ENCODE measurements around the gene APOC4. TPM values are rescaled to one million over a fixed set of nuclear protein-coding genes. Genes with fewer than 3 reads are reported as not detected.
"Not testable (repeated sequence)": the region's sequence is repeated elsewhere in the genome, so short reads cannot be mapped to it uniquely, and the experiment has no call there.

Gene APOC4, protein sequence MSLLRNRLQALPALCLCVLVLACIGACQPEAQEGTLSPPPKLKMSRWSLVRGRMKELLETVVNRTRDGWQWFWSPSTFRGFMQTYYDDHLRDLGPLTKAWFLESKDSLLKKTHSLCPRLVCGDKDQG
- not detected in 2 replicates for total RNA-seq
- polyA plus RNA-seq (2012): not detected

GRCh38 chr19:44942067-44942571, at the start of gene APOC4:
APOC4 (plus strand) TSS chr19:44942237; CDS start chr19:44942278, 41 bp downstream.
- DNase-seq (ENCODE audit: low read depth): no peak

DNA sequence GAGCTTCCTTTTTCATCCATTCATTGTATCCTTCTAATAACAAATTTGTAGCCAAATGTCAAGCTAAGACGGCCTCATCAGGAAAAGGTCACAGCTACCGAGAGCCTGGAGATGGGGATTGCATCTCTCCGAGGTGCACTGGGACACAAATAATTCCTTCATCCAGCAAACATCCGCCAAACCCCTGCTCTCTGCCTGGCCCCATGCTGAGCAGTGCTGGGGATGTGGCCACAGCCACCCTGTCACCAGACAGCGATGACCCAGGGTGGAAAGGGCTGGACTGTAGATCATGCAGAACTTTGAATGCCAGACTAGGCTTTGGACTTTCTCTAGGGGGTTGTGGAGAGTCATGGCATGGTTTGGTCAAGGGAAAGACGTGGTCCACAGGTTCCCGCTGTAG, 49.1 kb upstream of the APOC4 start:
- no peak for DNase-seq (ENCODE audit: low read depth)

DNA sequence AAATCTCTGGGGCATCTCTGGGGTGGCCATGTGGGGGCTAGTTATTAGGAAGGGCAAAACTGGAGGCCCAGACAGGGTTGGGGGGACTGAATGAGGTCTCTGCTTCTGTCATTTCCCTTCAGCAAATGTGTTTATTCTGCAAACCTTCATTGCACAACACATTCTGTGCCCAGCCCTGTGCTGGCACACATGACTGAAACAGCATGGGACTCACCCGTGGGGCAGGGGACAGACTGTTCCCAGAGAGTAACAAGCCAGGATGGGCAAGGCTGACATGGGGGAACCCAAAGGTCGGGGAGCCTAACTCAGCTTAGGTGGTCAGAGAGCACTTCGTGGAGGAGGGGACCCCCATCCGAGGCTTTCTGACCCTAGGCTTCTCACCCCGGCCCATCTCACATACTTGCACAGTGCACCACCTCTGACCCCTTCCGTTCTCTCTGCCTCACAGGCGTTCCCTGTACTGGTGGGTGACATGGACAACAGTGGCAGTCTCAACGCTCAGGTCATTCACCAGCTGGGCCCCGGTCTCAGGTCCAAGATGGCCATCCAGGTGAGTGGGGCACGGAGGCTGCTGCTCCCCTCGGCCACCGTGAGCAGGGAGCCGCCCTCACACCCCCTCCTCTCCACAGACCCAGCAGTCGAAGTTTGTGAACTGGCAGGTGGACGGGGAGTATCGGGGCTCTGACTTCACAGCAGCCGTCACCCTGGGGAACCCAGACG, 48.5 kb upstream of the APOC4 start:
- no peak for DNase-seq (ENCODE audit: low read depth)

GRCh38 chr19:44894052-44894400, 48.0 kb upstream of the APOC4 start:
- no peak for DNase-seq (ENCODE audit: low read depth)

DNA sequence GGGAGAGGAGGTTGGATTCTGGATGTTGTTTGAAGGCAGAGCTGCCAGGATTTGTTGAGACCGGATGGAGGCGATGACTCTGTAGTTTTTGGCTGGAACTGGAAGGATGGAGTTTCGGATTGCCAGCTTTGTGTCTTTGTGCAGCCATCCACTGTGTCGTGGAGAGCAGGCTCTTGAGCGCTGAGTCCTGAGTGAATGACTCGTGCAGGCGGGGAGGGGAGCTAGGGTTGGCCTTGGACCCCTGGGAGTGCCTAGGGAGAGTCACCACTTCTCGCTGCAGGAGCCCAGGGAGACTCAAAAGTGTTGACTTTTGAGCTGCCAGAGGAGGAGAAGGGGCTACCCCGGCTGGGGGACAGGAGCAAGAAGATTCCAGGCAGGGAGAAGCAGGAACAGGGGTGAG, 47.1 kb upstream of the APOC4 start:
- DNase-seq (ENCODE audit: low read depth): no peak

DNA sequence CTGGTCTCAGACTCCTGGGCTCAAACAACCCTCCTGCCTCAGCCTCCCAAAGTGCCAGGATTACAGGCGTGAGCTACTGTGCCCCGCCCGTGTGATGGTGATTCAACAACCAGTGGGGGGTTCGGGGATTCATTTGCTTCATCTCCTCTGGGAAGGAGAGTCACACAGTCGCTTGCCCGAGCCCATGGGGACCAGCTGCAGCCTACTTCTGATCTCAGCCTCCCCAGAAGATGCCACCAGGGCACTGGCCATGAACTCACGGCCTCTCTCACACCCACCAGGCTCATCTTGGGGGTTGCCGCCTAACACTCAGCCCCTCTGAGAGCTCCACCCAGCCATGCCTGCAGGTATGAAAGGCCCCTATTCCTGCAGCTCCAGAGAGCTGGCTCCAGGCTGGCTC, 44.2 kb upstream of the APOC4 start:
- no peak for DNase-seq (ENCODE audit: low read depth)

- no peak for DNase-seq (ENCODE audit: low read depth)
Measured at GRCh38 chr19:44900328-44901244, 41.5 kb upstream of the APOC4 start.

GRCh38 chr19:44903216-44903601, 38.8 kb upstream of the APOC4 start:
- DNase-seq (ENCODE audit: low read depth): no peak

DNA sequence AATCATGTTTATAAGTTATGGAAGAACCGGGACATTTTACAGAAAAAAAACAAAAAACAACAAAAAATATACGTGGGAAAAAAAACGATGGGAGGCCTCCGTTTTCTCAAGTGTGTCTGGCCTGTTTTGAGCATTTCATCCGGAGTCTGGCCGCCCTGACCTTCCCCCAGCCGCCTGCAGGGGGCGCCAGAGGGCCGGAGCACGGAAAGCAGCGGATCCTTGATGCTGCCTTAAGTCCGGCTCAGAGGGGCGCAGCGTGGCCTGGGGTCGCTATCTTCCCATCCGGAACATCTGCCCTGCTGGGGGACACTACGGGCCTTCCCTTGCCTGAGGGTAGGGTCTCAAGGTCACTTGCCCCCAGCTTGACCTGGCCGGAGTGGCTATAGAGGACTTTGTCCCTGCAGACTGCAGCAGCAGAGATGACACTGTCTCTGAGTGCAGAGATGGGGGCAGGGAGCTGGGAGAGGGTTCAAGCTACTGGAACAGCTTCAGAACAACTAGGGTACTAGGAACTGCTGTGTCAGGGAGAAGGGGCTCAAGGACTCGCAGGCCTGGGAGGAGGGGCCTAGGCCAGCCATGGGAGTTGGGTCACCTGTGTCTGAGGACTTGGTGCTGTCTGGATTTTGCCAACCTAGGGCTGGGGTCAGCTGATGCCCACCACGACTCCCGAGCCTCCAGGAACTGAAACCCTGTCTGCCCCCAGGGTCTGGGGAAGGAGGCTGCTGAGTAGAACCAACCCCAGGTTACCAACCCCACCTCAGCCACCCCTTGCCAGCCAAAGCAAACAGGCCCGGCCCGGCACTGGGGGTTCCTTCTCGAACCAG, 38.2 kb upstream of the APOC4 start:
- DNase-seq (ENCODE audit: low read depth): peak; percentile 68

GRCh38 chr19:44904426-44904994, 37.5 kb upstream of the APOC4 start:
- DNase-seq (ENCODE audit: low read depth): no peak

DNA sequence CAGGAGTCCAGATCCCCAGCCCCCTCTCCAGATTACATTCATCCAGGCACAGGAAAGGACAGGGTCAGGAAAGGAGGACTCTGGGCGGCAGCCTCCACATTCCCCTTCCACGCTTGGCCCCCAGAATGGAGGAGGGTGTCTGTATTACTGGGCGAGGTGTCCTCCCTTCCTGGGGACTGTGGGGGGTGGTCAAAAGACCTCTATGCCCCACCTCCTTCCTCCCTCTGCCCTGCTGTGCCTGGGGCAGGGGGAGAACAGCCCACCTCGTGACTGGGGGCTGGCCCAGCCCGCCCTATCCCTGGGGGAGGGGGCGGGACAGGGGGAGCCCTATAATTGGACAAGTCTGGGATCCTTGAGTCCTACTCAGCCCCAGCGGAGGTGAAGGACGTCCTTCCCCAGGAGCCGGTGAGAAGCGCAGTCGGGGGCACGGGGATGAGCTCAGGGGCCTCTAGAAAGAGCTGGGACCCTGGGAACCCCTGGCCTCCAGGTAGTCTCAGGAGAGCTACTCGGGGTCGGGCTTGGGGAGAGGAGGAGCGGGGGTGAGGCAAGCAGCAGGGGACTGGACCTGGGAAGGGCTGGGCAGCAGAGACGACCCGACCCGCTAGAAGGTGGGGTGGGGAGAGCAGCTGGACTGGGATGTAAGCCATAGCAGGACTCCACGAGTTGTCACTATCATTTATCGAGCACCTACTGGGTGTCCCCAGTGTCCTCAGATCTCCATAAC, 36.4 kb upstream of the APOC4 start, which contains the start of gene APOE:
APOE (plus strand) TSS at position 360 of the 724 bp plus-strand sequence. CDS start 829 bp downstream, outside the sequence.
- DNase-seq (ENCODE audit: low read depth): peak; percentile 62

DNA sequence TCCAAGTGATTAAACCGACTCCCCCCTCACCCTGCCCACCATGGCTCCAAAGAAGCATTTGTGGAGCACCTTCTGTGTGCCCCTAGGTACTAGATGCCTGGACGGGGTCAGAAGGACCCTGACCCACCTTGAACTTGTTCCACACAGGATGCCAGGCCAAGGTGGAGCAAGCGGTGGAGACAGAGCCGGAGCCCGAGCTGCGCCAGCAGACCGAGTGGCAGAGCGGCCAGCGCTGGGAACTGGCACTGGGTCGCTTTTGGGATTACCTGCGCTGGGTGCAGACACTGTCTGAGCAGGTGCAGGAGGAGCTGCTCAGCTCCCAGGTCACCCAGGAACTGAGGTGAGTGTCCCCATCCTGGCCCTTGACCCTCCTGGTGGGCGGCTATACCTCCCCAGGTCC, 34.4 kb upstream of the APOC4 start:
- no peak for DNase-seq (ENCODE audit: low read depth)

DNA sequence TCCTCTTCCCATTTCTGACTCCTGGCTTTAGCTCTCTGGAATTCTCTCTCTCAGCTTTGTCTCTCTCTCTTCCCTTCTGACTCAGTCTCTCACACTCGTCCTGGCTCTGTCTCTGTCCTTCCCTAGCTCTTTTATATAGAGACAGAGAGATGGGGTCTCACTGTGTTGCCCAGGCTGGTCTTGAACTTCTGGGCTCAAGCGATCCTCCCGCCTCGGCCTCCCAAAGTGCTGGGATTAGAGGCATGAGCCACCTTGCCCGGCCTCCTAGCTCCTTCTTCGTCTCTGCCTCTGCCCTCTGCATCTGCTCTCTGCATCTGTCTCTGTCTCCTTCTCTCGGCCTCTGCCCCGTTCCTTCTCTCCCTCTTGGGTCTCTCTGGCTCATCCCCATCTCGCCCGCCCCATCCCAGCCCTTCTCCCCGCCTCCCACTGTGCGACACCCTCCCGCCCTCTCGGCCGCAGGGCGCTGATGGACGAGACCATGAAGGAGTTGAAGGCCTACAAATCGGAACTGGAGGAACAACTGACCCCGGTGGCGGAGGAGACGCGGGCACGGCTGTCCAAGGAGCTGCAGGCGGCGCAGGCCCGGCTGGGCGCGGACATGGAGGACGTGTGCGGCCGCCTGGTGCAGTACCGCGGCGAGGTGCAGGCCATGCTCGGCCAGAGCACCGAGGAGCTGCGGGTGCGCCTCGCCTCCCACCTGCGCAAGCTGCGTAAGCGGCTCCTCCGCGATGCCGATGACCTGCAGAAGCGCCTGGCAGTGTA, 33.8 kb upstream of the APOC4 start:
- no peak for DNase-seq (ENCODE audit: low read depth)

GRCh38 chr19:44908836-44909261, 33.2 kb upstream of the APOC4 start:
- DNase-seq (ENCODE audit: low read depth): no peak

GRCh38 chr19:44909775-44910174, 32.3 kb upstream of the APOC4 start:
- DNase-seq (ENCODE audit: low read depth): no peak

DNA sequence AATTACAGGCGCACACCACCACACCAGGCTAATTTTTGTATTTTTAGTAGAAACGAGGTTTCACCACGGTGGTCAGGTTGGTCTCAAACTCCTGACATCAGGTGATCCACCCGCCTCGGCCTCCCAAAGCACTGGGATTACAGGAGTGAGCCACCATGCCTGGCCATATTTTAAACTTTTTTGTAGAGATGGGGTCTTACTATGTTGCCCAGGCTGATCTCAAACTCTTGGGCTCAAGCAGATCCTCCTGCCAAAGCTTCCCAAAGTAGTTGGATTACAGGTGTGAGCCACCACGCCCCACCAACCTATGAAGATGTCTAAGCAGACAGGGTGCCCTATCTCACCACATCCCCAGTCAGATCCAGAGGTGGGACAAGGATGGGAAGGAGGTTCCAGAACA, 30.1 kb upstream of the APOC4 start:
- DNase-seq (ENCODE audit: low read depth): not testable (repeated sequence)

DNA sequence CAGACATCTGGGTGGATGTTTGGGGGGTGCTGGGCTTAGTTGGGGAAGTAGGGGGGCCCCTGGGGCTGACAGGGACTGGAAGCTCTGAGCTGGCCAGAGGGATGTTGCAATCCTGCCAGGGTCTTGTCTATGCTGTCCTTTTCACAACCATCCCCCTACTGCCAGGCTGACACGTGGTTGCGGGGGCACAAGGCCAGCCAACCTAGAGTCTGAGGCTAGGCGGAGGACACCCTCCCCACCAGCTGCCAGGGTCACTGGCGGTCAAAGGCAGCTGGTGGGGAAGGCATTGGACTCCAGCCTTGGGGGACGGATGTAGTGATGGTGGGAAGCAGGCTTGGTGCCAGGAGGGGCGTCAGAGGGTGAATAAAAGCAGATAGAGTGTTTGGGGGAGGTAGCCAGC, 29.2 kb upstream of the APOC4 start:
- peak; percentile 90 for DNase-seq (ENCODE audit: low read depth)

- not testable (repeated sequence) for DNase-seq (ENCODE audit: low read depth)
Measured at GRCh38 chr19:44913512-44914432, 28.3 kb upstream of the APOC4 start.
